Stimulated activated CD4-positive, alpha-beta T cell treated with anti-CD3 and anti-CD28 coated beads, Interleukin-2, amount 100 ng/mL, for 48 hours (primary cell): ENCODE results near the gene ARPC1A.
"Not testable (repeated sequence)": the region's sequence is repeated elsewhere in the genome, so short reads cannot be mapped to it uniquely, and the experiment has no call there.

Source experiments
- DNase-seq, 2 donors: peaks; one replicate each; pipeline ENCODE4 v3.0.0-alpha.2; 2020

ARPC1A gene

GRCh38 chr7:99371376-99371920, 45.8 kb downstream of the ARPC1A start:
- DNase-seq: no peak

- DNase-seq: no peak
These were observed 46.8 kb downstream of the ARPC1A start for GRCh38 chr7:99372275-99373090.

GRCh38 chr7:99373091-99374066, 47.7 kb downstream of the ARPC1A start:
- no peak for DNase-seq

- DNase-seq: peak; percentile 76 to 87
These were observed 48.7 kb downstream of the ARPC1A start, which contains the start of gene ARPC1B for GRCh38 chr7:99374111-99375064. ARPC1B (plus strand) TSS chr7:99374730; CDS start chr7:99385715, 10,985 bp downstream.

- DNase-seq: peak; percentile 52 to 63
These were observed 49.5 kb downstream of the ARPC1A start for GRCh38 chr7:99375070-99375807.

GRCh38 chr7:99379043-99379577, 53.4 kb downstream of the ARPC1A start:
- peak in 1 of 2 donors; percentile 36 for DNase-seq

GRCh38 chr7:99379693-99380031, 54.0 kb downstream of the ARPC1A start:
- DNase-seq: not testable (repeated sequence)

GRCh38 chr7:99380032-99380822, 54.5 kb downstream of the ARPC1A start:
- DNase-seq: peak; percentile 35 to 40

GRCh38 chr7:99380823-99381663, 55.3 kb downstream of the ARPC1A start:
- DNase-seq: peak; percentile 77 to 78

- no peak for DNase-seq
These were observed 56.0 kb downstream of the ARPC1A start for GRCh38 chr7:99381664-99382075.

GRCh38 chr7:99383203-99383602, 57.5 kb downstream of the ARPC1A start:
- no peak for DNase-seq

- DNase-seq: no peak
These were observed 58.2 kb downstream of the ARPC1A start for GRCh38 chr7:99383791-99384370.

GRCh38 chr7:99384523-99384922, 58.8 kb downstream of the ARPC1A start:
- no peak for DNase-seq

GRCh38 chr7:99385564-99385963, 59.9 kb downstream of the ARPC1A start:
- DNase-seq: no peak

- no peak for DNase-seq
These were observed 61.0 kb downstream of the ARPC1A start for GRCh38 chr7:99386584-99387238.

- not testable (repeated sequence) for DNase-seq
These were observed 61.5 kb downstream of the ARPC1A start for GRCh38 chr7:99387239-99387635.

- no peak for DNase-seq
These were observed 62.2 kb downstream of the ARPC1A start for GRCh38 chr7:99387912-99388311.

GRCh38 chr7:99389772-99390171, 64.1 kb downstream of the ARPC1A start:
- no peak for DNase-seq
